Mucosa of stomach (tissue), 1 donor: ENCODE results near the gene SETBP1.

Experiments used
- H3K27me3 ChIP-seq: one replicate; pipeline ENCODE4 v1.7.0; 2013; ENCODE audit warnings: mild to moderate bottlenecking, low read length; ENCODE audit not compliant: control insufficient read depth, insufficient read depth
- H3K36me3 ChIP-seq: one replicate; pipeline ENCODE4 v1.7.0; 2013; ENCODE audit warnings: low read length; ENCODE audit not compliant: control insufficient read depth, insufficient read depth
- H3K4me1 ChIP-seq: one replicate; pipeline ENCODE4 v1.7.0; 2013; ENCODE audit warnings: mild to moderate bottlenecking, low read length; ENCODE audit not compliant: control insufficient read depth, insufficient read depth
- H3K4me3 ChIP-seq: one replicate; pipeline ENCODE4 v1.7.0; 2013; ENCODE audit warnings: low read length
- H3K9ac ChIP-seq: one replicate; pipeline ENCODE4 v1.7.0; 2013; ENCODE audit warnings: mild to moderate bottlenecking, low read length, moderate library complexity
- H3K9me3 ChIP-seq: one replicate; pipeline ENCODE4 v1.7.0; 2013; ENCODE audit warnings: mild to moderate bottlenecking, low read length, moderate library complexity; ENCODE audit not compliant: control insufficient read depth
- donor health status: Pancreatic carcinoma.

SETBP1 gene

DNA sequence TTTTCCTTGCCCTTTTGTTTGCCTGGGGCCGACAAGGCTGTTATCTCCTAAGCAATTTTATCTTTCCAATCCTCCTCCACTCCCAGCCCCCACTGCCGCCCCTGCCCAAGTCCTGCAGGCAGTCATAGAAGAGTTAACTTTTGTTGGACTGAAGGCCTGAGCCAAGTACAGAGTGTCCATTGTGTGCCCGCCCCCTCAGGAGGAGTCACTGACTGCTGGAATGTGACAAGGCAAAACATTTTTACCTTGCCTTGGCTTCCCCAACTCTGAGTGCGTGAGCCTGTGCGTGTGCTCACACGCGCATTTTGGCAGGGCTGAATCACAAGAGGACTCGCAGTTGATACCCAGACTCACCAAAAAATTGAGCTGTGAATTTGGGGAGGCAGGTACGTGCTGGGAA lies 16.2 kb downstream of the SETBP1 start:
- Histone ChIP-seq H3K27me3 (no peaks in the 10 kb centered on the region), H3K9ac (no peak overlapping the region), H3K4me3 (no peak overlapping the region), H3K9me3 (no peaks in the 10 kb centered on the region), H3K36me3 (no peaks in the 10 kb centered on the region), H3K4me1 (peaks cover 22% of the 10 kb centered on the region)

DNA sequence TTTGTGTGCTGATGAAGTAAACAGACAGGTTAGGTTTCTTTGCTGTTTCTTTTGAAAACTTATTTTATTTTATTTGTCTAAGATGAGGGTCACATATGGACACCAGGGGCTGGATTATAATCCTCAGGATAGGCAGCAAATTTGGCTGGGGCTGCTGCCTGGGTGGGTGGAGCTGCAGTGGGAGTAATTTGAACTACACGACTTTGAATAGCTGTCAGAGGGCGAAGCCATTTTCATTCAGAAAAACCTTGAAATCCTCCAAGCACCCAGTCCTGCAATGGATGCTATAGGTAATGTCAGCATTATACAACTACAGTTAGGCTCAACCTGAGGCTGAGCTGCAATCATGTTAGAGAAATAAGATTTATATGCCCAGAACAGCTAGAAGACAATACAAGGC lies 16.6 kb downstream of the SETBP1 start:
- Histone ChIP-seq H3K4me3 (no peak overlapping the region), H3K27me3 (no peaks in the 10 kb centered on the region), H3K9me3 (no peaks in the 10 kb centered on the region), H3K4me1 (peaks cover 20% of the 10 kb centered on the region), H3K9ac (no peak overlapping the region), H3K36me3 (no peaks in the 10 kb centered on the region)

DNA sequence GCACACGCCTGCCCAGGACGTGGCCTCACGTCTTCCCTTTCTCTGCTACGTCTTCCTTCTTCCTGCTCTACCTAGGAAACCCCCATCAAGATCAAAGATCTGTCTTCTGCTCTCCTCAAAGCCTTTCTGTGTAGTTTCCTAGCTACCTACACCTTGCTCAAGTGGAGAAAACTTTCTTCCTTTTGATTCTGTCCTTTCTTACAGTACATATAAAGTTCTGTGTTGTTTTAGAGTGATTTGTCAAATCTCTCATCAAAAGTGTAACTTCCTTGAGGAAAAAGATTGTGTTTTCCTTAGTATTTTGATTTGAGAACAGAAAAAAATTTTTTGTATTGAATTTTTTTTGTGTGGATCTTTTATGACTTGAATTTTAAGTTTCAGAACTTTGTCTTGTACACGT lies 17.8 kb downstream of the SETBP1 start:
- H3K4me3 ChIP-seq, result no peak overlapping the region

DNA sequence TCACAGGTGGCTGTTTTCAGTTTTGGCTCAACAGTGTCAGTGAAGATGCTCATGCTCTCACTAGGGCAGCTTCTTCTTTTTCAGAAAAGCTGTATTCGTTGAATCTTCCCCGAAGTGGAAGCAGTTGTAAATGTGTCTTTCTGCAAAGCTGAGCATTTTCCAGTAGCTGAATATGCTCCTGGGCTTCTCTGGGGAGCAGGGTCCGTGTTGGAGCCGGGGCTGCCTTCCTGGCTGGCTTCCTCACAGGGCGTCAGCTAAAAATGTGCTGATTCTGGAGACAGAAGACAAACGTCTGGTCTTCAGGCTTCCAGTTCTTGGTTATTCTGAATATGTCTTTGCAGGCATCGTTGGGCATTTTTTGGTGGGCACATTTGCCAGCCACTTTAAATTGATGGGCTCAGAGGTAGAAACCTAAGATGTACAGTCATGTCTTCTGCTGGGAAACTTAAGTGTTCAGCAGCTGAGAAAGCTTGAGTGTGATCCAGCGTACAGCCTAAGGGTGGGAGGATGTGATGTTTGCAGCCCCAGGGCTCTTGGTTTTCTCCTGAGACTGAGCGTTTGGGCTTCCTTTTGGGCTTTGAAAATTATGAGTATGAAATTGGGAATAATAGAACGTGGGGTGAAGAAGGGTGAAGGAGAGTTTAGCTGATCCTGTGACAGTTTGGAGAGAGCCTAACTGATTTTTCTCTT lies 19.0 kb downstream of the SETBP1 start:
- H3K9ac ChIP-seq, result no peak overlapping the region
- H3K4me3 ChIP-seq, result no peak overlapping the region
- H3K4me1 ChIP-seq, result peaks cover 20% of the 10 kb centered on the region
- no peaks in the 10 kb centered on the region for H3K27me3 ChIP-seq
- no peaks in the 10 kb centered on the region for H3K36me3 ChIP-seq
- no peaks in the 10 kb centered on the region for H3K9me3 ChIP-seq

More for the DNA sequence above, 17.8 kb downstream of the SETBP1 start:
- H3K4me1 ChIP-seq, result peaks cover 20% of the 10 kb centered on the region
- no peaks in the 10 kb centered on the region for H3K9me3 ChIP-seq
- H3K27me3 ChIP-seq, result no peaks in the 10 kb centered on the region
- no peak overlapping the region for H3K9ac ChIP-seq
- no peaks in the 10 kb centered on the region for H3K36me3 ChIP-seq

DNA sequence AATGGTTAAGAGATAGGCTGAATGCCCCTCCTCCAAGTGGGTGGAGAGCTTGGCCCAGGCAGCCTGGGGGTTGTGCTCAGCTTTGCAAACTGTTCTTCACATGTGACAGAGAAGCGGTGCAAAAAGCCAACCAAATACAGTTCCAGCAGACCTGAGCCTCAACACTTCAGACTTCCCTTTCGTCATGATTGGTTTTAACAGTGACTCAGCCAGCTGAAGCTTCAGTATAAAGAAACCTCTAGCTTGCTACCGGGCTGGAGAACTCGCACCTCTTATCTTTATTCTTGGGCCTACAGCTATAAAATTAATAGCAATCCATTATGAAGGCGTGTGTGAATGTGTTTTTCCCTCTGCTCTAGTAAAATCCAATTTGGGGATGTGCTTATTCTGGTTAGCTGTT lies 20.0 kb downstream of the SETBP1 start:
- Histone ChIP-seq H3K9me3 (no peaks in the 10 kb centered on the region), H3K4me1 (peaks cover 20% of the 10 kb centered on the region), H3K9ac (no peak overlapping the region), H3K36me3 (no peaks in the 10 kb centered on the region), H3K27me3 (no peaks in the 10 kb centered on the region), H3K4me3 (no peak overlapping the region)

DNA sequence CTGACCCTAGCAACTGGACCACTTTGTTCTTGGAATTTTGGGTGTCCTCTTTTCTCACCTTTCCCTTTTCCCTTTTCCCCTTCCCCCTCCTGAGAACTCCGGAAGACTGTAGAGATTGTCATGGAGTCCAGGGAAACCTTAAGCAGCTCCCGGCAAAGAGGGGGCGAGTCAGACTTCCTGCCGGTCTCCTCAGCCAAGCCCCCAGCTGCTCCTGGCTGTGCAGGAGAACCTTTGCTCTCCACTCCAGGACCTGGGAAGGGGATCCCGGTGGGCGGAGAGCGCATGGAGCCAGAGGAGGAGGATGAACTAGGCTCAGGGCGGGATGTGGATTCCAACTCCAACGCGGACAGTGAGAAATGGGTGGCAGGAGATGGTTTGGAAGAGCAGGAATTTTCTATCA lies 20.5 kb downstream of the SETBP1 start:
- no peaks in the 10 kb centered on the region for H3K9me3 ChIP-seq
- peaks cover 20% of the 10 kb centered on the region for H3K4me1 ChIP-seq
- no peaks in the 10 kb centered on the region for H3K27me3 ChIP-seq
- H3K4me3 ChIP-seq, result no peak overlapping the region
- no peak overlapping the region for H3K9ac ChIP-seq
- H3K36me3 ChIP-seq, result no peaks in the 10 kb centered on the region

DNA sequence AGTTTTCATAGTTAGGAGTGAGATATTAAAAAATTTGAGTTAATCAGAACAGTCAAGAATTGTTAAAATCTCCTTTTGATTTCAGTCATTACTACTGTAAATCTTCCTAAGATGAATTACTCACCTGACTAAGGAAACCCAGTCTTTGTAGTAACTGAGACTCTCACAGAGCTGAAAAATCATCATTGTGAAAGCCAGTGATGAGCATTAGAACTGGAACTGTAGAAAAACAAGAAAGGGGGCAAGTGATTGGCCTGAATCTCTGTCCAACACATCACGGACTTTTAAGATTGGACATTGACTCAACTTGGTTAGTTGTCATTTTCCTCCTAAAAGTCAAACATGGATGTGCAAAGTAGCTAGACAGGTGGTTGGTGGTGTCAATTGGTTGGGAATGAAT lies 21.9 kb downstream of the SETBP1 start:
- Histone ChIP-seq H3K4me3 (no peak overlapping the region), H3K36me3 (no peaks in the 10 kb centered on the region), H3K27me3 (no peaks in the 10 kb centered on the region), H3K4me1 (peaks cover 13% of the 10 kb centered on the region), H3K9me3 (no peaks in the 10 kb centered on the region), H3K9ac (no peak overlapping the region)

DNA sequence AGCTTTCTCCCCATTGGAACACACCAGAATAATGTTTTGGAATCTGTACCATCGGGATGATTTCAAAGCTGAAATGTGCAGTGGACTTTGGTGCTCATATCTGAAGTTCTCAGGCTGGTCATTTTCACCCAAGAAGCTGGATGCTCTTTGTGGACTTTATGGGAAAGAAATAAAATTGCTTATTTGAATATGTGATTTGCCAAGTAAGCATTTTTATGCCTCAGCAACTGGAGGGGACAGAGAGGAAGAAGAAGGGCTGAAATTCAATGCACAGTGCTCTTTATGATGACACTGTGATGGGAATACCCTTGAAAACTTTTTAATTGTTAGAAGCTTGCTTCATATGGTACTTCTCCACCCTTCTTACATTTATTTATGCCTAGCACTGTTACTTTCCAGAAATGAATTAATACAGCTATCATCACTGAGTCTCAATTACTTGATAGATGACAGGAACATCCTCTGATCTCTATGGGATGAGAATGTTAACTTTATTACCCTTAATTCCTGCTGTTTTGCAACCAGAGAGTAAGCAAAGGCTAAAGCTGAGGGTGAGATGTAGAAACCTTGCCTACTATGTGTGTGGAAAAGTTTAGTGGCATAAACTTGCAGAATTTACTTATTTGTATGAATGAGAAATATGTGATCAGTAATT lies 23.6 kb downstream of the SETBP1 start:
- Histone ChIP-seq H3K36me3 (no peaks in the 10 kb centered on the region), H3K27me3 (no peaks in the 10 kb centered on the region), H3K4me3 (no peak overlapping the region), H3K9ac (no peak overlapping the region), H3K4me1 (peaks cover 25% of the 10 kb centered on the region), H3K9me3 (no peaks in the 10 kb centered on the region)

DNA sequence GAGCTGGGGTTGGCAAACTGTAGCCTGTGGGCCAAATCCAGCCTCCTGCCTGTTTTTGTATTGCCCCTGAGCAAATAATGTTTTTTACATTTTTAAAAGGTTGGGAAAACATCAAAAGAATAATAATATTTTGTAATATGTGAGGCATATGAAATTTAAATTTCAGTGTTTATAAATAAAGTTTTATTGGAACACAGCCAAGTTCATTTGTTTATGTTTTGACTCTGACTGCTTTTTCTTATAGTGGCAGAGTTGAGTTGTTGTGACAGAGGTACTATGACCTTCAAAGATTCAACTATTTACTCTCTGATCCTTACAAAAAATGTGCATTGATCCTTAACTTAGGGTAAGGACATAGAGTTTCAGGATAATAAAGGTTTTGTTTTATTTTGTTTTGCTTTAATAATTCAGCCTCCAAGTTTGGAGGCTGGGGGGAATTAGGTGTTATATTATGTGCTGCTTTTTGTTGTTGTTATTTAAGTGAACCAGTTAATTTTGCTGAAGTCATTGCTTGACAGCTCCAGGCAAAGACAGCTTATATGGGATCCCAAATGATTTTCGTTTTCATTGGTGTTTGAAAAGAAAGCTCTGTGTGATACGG lies 24.5 kb downstream of the SETBP1 start:
- Histone ChIP-seq H3K4me1 (peaks cover 28% of the 10 kb centered on the region), H3K9ac (no peak overlapping the region), H3K27me3 (no peaks in the 10 kb centered on the region), H3K9me3 (no peaks in the 10 kb centered on the region), H3K36me3 (no peaks in the 10 kb centered on the region), H3K4me3 (no peak overlapping the region)

DNA sequence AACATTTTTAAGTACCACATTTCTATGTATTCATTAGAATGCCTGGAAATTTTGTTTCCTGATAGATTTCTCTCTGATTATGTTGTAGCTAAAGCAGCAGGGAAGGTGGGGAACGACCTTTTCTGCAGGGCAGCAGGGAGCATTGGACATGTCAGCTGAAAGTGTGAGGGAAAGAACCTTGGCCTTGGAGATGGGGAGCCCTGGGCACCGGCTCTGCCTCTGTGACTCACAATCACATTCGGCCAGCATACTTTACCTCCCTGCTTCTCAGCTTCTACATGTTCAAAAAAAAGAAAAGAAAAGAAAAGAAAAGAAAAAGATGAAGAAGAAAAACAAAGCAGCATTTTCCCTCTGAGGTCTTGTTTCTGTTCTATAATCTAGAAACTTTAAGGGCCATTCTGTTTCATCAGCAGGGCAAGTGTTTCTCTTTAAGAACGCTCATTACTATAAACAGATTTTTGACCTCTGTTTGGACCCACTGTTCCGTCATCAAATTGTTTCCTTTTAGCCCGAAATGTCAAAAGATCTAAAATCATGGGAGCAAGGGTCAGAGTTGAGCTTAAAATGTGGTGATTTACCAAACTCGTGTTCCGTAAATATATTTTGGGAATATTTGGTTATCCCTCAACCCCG lies 27.9 kb downstream of the SETBP1 start:
- Histone ChIP-seq H3K27me3 (no peaks in the 10 kb centered on the region), H3K9ac (no peak overlapping the region), H3K36me3 (no peaks in the 10 kb centered on the region), H3K9me3 (no peaks in the 10 kb centered on the region), H3K4me1 (peaks cover 20% of the 10 kb centered on the region), H3K4me3 (no peak overlapping the region)

DNA sequence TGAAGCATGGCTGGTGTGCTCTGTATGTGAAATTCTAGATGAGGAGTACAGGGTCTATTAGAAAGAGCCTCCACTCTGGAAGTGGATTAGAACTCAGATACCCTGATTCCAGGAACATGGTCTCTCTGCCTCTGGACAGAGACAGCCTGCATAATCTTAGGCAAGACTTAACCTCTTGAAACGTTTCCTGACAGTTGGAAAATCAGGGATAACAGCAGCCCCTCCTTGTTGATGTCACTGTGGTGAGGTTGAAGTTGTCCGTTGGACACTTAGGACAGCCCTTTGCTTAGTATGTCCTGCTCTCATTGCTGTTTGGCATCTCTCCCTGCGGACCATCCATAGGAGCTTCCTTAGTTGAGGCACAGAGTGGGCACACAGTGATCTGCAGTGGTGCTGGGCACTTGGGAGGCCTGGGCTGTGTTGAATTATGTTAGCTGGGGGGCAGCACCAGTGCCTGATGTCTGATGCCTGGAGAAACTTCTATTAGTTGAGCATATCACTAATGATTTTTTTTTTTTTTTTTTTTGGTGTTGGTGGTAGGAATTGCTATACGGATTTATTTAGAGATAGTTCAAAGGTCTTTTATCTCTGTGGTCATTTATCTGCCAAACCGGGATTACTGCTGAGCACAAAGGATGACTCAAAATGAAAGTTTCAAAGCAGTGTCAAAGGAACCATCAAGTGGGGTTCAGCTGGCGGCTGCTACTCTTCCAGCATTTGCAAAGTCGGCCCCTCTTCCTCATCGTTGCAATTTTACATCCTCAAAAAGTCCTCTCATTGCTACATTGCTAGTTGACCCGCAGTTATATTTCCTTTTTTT lies 28.8 kb downstream of the SETBP1 start:
- no peaks in the 10 kb centered on the region for H3K9me3 ChIP-seq
- H3K4me3 ChIP-seq, result no peak overlapping the region
- no peaks in the 10 kb centered on the region for H3K36me3 ChIP-seq
- H3K27me3 ChIP-seq, result no peaks in the 10 kb centered on the region
- H3K9ac ChIP-seq, result no peak overlapping the region
- peaks cover 20% of the 10 kb centered on the region for H3K4me1 ChIP-seq
